A549 treated with GW870086 at 1 μM for 4 hours (cell line): ENCODE measurements around the gene DHTKD1. TPM values are rescaled to one million over a fixed set of nuclear protein-coding genes. Genes with fewer than 3 reads are reported as not detected.

Experiments
- total RNA-seq: library from RNA; stranded (reverse); fragments of 200-300 nt; extraction: Qiagen RNA extraction; gene quantifications from 5 replicates; pipeline ENCODE4 v1.2.3, GENCODE V29; 2022; ENCODE audit warnings: low read depth

DHTKD1 gene
- total RNA-seq, result 7.5 to 9.6 TPM (median 9.0 TPM) in 5 replicates

GRCh38 chr10:12068449-12069269 is at the start of gene DHTKD1:
TSS of gene DHTKD1 (plus strand) at chr10:12068954. CDS start at chr10:12069034, 80 bp downstream.

DNA sequence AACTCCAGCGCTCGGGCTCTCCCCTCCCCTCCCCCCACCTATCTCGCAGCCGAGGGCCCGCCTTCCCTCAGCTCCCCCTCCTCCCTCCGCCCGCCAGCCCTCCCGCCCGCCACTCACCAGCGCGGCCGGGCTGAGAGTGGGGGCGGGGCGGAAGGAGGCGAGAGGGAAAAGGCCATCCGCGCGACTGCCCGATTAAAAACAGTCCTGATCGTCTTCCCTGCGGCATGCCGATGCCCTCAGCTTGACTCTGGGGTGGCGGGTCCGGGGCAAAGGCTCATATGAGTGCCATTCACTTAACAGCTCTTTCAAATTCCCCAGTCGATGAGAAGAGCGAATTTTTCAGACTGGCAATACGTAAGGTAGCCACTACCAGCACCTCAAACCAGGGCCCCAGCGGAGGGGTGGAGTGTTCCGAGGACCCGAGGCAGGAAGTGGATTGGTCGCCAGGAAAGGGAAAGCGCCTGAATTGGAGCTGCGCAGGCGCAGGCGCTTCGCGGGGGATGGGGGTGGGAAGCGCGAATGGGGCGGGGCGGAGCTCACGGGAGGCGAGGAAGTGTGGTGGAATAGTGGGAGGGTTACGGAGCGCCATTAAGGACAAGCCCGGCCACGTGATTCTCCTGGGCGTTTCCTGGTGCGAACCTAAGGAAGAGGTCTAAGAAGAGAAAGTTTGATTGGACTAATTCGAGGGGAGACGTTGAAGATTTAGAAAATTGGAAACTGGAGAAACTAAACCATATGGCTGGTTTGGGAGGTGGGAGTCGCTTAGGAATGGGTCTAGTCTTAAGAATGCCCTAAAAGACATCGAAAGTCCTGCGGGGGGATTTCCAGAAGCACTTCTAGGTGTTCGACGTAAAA is 25.7 kb upstream of the DHTKD1 start, which contains the start of gene UPF2:
UPF2 (minus strand) TSS at position 13 of the 855 bp plus-strand sequence. CDS start 7,386 bp downstream, outside the sequence.

DNA sequence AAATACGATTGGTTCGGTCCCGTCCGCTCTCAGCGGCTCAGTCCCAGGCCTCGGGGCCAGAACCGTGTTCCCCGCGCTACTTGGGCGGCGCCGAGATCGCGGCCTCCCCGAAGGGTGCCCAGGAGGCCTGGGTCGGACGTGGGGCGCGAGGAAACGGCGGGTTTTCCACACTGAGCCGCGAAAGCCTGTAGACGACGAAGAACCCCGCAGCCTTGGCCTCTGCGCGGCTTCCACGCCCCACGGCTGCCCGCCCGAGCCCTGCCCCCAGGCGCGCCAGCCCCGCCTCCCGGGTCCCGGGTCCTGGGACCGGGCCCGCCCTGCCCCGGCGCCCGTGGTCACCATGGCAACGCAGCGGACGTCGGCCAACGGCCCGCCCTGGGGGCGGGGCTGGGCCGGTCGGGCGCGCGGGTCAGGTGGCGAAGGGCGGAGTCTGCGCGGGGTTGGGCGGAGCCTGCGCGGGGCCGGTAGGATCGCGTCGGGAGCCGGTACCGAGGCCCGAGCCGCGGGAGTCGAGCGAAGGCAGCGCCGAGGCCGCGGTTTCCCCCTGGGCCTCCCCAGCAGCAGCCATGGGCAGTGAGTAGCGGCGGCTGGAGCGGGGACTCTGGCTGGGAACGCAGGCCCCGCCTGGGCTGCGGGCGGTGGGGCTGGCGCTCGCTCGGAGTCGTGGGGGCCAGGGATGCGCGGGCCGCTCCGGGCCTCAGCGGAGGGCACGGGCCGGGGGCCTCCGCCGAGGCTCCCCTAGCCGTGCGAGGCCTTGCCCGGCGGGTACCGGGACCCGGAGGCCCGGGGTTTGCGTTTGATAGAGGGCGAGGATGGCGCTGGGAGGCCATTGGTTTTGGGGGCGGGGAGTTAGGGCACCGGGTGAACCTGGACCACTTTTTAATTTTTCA is 60.7 kb downstream of the DHTKD1 start, which contains the start of gene SEC61A2:
SEC61A2 (plus strand) TSS at position 456 of the 890 bp plus-strand sequence; CDS start at position 567, 111 bp downstream.

Other genes starting within 250 kb of the DHTKD1 start
- 26.7 to 41.8 TPM (median 39.1 TPM) in 5 replicates for gene PROSER2, start 245.6 kb upstream of the DHTKD1 start, total RNA-seq
- gene UPF2, start 26.1 kb upstream of the DHTKD1 start, total RNA-seq, result 12.6 to 15.0 TPM (median 14.4 TPM) in 5 replicates
- gene SEC61A2, start 60.7 kb downstream of the DHTKD1 start, total RNA-seq, result 12.2 to 13.6 TPM (median 12.7 TPM) in 5 replicates
- gene NUDT5, start 126.9 kb downstream of the DHTKD1 start, total RNA-seq, result 128 to 160 TPM (median 144 TPM) in 5 replicates
- gene CDC123, start 127.2 kb downstream of the DHTKD1 start, total RNA-seq, result 127 to 180 TPM (median 131 TPM) in 5 replicates